DMS53 treated with DMSO at 0.1 percent for 48 hours (cell line): ENCODE data around the gene TRRAP.

ENCODE experiments used
- DNase-seq: peaks from one replicate; lab custom pipeline; 2025; ENCODE audit not compliant: unreplicated experiment; lab: John Stamatoyannopoulos, UW

The TRRAP gene

GRCh38 chr7:99046722-99047121, 168.4 kb downstream of the TRRAP start:
- DNase-seq, result no peak

GRCh38 chr7:99047526-99048077, 169.3 kb downstream of the TRRAP start:
- no peak for DNase-seq

- DNase-seq, result no peak
Measured at GRCh38 chr7:99050971-99051370, 172.6 kb downstream of the TRRAP start.

GRCh38 chr7:99054781-99055180, 176.4 kb downstream of the TRRAP start:
- no peak for DNase-seq

GRCh38 chr7:99061001-99061776, 182.9 kb downstream of the TRRAP start:
- DNase-seq, result no peak
